Gastroesophageal sphincter (tissue), 3 donors: Measurements from ENCODE around the gene CDH4.

ENCODE experiments used
- POLR2A ChIP-seq, 2 donors: fragments of 450-650 bp; IDR thresholded peaks; one replicate each; pipeline ENCODE4 v1.6.1; 2017; ENCODE audit warnings: antibody characterized with exemption in 2 of 2, mild to moderate bottlenecking in 2 of 2, moderate library complexity in 1 of 2
- TF ChIP-seq, protein P1 (sequence below), 4 experiments: fragments of 200-600 bp in 2 of 4; fragments of 450-650 bp in 2 of 4; sonication (generic) in 1 of 4; IDR thresholded peaks; one replicate each; pipeline ENCODE4 v1.5.1; 2017 to 2019; ENCODE audit warnings: antibody characterized with exemption in 4 of 4, mild to moderate bottlenecking in 2 of 4, moderate library complexity in 2 of 4

- TF ChIP-seq, protein P1, sequence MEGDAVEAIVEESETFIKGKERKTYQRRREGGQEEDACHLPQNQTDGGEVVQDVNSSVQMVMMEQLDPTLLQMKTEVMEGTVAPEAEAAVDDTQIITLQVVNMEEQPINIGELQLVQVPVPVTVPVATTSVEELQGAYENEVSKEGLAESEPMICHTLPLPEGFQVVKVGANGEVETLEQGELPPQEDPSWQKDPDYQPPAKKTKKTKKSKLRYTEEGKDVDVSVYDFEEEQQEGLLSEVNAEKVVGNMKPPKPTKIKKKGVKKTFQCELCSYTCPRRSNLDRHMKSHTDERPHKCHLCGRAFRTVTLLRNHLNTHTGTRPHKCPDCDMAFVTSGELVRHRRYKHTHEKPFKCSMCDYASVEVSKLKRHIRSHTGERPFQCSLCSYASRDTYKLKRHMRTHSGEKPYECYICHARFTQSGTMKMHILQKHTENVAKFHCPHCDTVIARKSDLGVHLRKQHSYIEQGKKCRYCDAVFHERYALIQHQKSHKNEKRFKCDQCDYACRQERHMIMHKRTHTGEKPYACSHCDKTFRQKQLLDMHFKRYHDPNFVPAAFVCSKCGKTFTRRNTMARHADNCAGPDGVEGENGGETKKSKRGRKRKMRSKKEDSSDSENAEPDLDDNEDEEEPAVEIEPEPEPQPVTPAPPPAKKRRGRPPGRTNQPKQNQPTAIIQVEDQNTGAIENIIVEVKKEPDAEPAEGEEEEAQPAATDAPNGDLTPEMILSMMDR (IDR thresholded peaks at IDR 0.05): no peak
- TF ChIP-seq POLR2A (IDR thresholded peaks at IDR 0.05): no peak
Observed at GRCh38 chr20:61850457-61850856, 598.4 kb downstream of the CDH4 start.
